Keratinocyte (primary cell): Measurements from ENCODE around the gene ASTE1.

ENCODE experiments used
- CTCF ChIP-seq, 3 experiments: IDR thresholded peaks in 1 of 3; conservative IDR thresholded peaks in 1 of 3; optimal IDR thresholded peaks in 1 of 3; 2 replicates in 2 of 3; 3 replicates in 1 of 3; pipeline versions ENCODE3 to v1.5.1; 2011; ENCODE audit warnings: low read length in 3 of 3, mild to moderate bottlenecking in 3 of 3, moderate library complexity in 2 of 3, control low read depth in 1 of 3, inconsistent platforms in 1 of 3; ENCODE audit not compliant: insufficient read depth in 2 of 3; ENCODE audit errors: extremely low read depth in 1 of 3
- EZH2 ChIP-seq: IDR thresholded peaks from one replicate; pipeline ENCODE4 v1.6.1; 2012; ENCODE audit warnings: inconsistent platforms, mild to moderate bottlenecking, low read length, moderate library complexity

GRCh38 chr3:131038326-131038725 is 11.7 kb upstream of the ASTE1 start:
- no peak for TF ChIP-seq CTCF (optimal IDR thresholded peaks at IDR 0.05 in 1 of 3, IDR thresholded peaks at IDR 0.05 in 1 of 3, conservative IDR thresholded peaks at IDR 0.05 in 1 of 3; ENCODE audit: extremely low read depth in 1 of 3, insufficient read depth in 2 of 3, low read length in 3 of 3)
- no peak for TF ChIP-seq EZH2
